Mucosa of stomach (tissue), 1 donor: Measurements from ENCODE around the gene KCNQ1OT1.

Experiments used
- H3K27me3 ChIP-seq: one replicate; pipeline ENCODE4 v1.7.0; 2013; ENCODE audit warnings: mild to moderate bottlenecking, low read length; ENCODE audit not compliant: control insufficient read depth, insufficient read depth
- H3K36me3 ChIP-seq: one replicate; pipeline ENCODE4 v1.7.0; 2013; ENCODE audit warnings: low read length; ENCODE audit not compliant: control insufficient read depth, insufficient read depth
- H3K4me1 ChIP-seq: one replicate; pipeline ENCODE4 v1.7.0; 2013; ENCODE audit warnings: mild to moderate bottlenecking, low read length; ENCODE audit not compliant: control insufficient read depth, insufficient read depth
- H3K4me3 ChIP-seq: one replicate; pipeline ENCODE4 v1.7.0; 2013; ENCODE audit warnings: low read length
- H3K9ac ChIP-seq: one replicate; pipeline ENCODE4 v1.7.0; 2013; ENCODE audit warnings: mild to moderate bottlenecking, low read length, moderate library complexity
- H3K9me3 ChIP-seq: one replicate; pipeline ENCODE4 v1.7.0; 2013; ENCODE audit warnings: mild to moderate bottlenecking, low read length, moderate library complexity; ENCODE audit not compliant: control insufficient read depth
- donor health status: Pancreatic carcinoma.

The KCNQ1OT1 gene

DNA sequence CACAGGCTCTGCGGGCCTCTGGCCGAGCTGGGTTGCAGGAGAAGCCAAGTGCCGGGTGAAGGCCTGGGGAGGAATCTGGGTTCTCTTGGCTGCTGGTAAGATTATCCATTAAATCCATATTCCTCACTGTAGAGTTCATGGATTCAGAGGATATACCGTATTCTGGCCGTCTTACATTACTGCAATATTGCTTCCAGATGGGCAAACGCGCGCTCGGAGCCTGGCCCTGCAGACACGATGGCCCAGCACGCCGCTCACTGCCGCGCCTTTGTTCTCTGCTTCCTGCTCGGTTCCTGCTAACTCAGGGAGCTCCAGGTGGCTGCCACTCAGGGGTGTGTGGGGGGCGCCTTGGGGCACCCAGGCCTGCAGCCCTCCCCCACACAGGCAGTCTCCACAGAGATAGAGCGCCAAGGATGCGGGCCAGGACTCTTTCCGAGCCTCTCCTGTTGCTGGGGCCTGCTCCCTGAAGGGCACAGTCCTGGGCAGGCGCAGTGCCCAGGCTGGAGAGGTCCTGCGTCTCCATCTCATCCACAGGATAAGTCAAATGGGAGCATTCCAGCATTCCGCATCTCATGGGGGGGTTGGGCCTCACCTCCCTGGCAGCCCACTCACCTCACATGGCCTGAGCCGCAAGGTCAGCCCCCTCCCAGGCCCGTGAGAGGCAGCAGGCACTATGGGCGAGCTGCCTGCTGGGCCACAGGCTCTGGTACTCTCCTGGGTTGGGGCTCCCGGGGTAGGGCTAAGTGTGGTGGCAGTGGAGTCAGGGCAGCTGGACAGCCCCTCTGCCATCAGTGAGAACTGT is 14.1 kb upstream of the KCNQ1OT1 start:
- Histone ChIP-seq H3K27me3 (no peaks in the 10 kb centered on the region), H3K9me3 (no peaks in the 10 kb centered on the region), H3K36me3 (no peaks in the 10 kb centered on the region), H3K4me1 (no peaks in the 10 kb centered on the region), H3K4me3 (no peak overlapping the region), H3K9ac (no peak overlapping the region)

DNA sequence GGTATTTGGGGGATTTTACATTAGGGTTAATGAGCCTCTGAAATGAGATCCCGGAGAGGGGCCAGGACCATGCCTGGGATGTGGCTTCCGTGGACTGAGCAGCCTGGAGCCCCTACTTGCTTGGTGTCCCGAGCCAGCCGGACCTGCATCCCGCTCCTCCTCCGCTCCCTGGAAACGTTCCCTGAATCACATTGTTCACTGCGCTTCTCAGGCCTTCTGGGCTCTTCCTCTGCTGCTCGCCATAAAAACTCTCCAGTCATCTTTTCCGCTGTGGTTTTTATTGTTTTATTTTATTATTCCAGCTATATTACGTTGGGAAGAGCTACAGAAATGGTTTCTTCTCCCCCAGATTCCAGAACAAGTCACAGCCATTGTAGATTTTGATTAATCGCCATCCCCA is 13.3 kb upstream of the KCNQ1OT1 start:
- Histone ChIP-seq H3K9me3 (no peaks in the 10 kb centered on the region), H3K4me1 (no peaks in the 10 kb centered on the region), H3K4me3 (no peak overlapping the region), H3K27me3 (no peaks in the 10 kb centered on the region), H3K9ac (no peak overlapping the region), H3K36me3 (no peaks in the 10 kb centered on the region)

DNA sequence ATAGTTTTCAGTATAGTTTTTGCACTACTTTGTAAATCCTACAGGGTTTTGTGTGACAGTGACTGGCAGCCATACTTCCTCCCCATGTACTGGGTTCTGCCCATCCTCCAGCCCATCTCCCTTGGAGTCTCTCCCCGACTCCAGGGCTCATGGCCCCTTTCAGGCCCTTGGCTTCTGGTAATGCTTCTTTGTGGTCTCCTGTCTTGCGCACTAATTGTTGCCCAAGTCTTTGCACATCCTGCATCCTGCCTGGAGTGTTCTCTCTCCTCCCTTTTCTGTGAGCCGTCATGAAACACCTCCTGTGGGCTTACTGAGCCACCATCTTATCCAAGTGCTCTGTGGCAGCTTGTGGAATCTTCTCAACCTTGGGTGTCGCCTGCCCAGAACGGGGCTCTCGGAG is 11.4 kb upstream of the KCNQ1OT1 start:
- no peaks in the 10 kb centered on the region for H3K36me3 ChIP-seq
- H3K4me3 ChIP-seq = no peak overlapping the region
- no peaks in the 10 kb centered on the region for H3K9me3 ChIP-seq
- no peaks in the 10 kb centered on the region for H3K27me3 ChIP-seq
- no peak overlapping the region for H3K9ac ChIP-seq
- H3K4me1 ChIP-seq = no peaks in the 10 kb centered on the region

DNA sequence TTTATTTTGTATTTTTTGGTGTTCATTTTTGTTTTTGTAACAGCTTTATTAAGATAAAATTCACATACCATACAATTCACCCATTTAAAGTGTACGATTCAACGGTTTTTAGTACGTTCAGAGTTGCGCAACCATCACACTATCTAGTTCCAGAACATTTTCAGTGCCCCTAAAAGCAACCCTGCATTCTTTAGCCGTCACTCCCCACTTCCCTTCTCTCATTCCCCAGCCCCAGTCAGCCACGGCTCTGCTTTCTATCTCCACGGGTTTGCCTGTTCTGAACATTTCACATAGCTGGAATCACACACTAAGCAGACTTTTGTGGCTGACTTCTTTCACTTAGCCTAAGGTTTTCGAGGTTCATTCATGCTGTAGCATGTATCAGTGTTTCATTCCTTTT is 9.6 kb upstream of the KCNQ1OT1 start:
- H3K9me3 ChIP-seq = no peaks in the 10 kb centered on the region
- no peaks in the 10 kb centered on the region for H3K36me3 ChIP-seq
- H3K4me1 ChIP-seq = no peaks in the 10 kb centered on the region
- H3K27me3 ChIP-seq = no peaks in the 10 kb centered on the region
- no peak overlapping the region for H3K9ac ChIP-seq
- no peak overlapping the region for H3K4me3 ChIP-seq

DNA sequence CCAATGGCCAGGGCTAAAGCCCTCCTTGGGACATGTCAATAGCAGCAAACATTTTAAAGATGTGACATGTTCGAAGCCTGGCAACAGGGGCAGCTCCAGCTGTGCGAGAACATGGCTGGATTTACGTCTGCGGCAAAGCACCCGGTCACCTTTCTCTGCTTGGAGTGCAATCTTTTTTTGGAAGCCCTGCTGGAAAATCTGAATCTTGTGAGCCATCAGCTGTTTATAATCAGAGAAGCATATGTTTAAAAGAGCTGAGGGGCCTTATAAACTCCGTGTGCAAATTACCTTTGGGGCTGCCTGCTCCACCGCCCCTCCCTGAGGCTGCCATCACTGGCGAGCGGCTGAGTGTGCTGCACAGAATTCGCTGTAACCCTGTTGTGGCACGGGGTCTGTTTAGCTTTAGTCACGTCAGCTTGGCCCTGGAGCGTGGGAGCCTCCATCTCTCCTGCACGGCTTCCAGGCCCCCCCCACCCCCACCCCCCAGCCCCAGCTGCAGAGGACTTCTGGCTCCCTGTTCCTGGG is 9.0 kb upstream of the KCNQ1OT1 start:
- Histone ChIP-seq H3K4me3 (no peak overlapping the region), H3K9ac (no peak overlapping the region), H3K4me1 (peaks cover 2% of the 10 kb centered on the region)

DNA sequence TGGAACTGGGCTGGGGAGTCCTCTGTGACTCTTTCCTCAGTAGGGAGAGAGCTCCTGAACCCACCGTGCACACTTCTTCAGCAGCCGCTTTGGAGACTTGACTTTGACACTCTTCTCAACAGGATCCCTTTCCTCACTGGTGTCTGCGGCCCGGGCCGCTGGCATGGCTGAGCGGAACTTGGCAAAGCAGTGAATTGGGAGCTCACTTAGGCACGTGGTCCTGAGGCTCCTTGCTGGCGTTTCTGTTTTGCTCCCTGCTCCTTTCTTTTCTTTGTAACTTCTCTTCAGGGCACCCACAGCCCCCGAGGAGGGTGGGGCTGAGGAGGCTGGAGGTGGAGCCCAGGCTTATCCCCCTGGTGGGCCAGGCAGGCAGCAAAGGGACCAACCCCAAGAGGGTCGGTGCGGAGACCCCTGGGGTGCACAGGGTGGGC is 8.4 kb upstream of the KCNQ1OT1 start:
- peaks cover 3% of the 10 kb centered on the region for H3K4me1 ChIP-seq
- no peak overlapping the region for H3K9ac ChIP-seq
- H3K27me3 ChIP-seq = no peaks in the 10 kb centered on the region
- no peaks in the 10 kb centered on the region for H3K36me3 ChIP-seq
- no peak overlapping the region for H3K4me3 ChIP-seq
- no peaks in the 10 kb centered on the region for H3K9me3 ChIP-seq

More for the DNA sequence above, 9.0 kb upstream of the KCNQ1OT1 start:
- no peaks in the 10 kb centered on the region for H3K9me3 ChIP-seq
- H3K27me3 ChIP-seq = no peaks in the 10 kb centered on the region
- H3K36me3 ChIP-seq = no peaks in the 10 kb centered on the region

DNA sequence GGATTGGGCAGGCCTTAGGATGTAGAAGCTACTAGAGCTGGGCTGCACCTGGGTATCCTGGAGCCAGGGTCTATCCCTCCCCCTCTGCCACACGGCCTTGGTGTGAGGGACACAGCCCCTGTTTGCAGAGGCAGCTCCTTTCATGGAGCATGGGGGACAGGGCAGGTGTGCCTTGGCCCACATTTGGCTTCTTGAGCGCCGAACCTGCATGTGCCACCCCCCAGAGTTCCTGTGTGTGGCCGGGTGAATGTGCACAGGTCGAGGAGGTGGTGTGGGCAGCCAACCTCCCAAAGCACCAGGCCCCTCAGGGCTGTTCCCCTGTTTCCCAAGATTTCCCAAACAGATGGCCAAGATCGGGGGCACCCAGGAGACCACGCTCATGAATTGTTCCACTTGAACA is 7.9 kb upstream of the KCNQ1OT1 start:
- no peak overlapping the region for H3K4me3 ChIP-seq
- no peaks in the 10 kb centered on the region for H3K27me3 ChIP-seq
- peaks cover 3% of the 10 kb centered on the region for H3K4me1 ChIP-seq
- no peaks in the 10 kb centered on the region for H3K36me3 ChIP-seq
- H3K9me3 ChIP-seq = no peaks in the 10 kb centered on the region
- H3K9ac ChIP-seq = no peak overlapping the region

DNA sequence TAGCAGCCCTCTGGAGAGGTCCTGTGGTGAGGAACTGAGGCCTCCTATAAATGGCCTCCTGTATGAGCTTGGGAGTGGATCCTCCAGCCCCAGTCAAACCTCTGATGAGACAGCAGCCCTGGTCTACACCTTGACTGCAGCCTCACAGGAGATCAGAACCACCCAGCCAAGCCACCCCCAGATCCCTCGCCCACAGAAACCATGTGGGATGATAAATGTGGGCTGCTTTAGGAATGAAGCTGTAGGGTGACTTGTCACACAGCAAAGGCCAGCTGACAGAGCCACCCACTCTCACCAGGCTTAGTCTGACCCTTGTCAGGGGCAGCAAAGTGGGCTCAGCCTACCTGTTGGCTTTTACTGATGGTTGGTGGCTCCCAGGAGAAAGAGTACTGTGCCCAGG is 6.5 kb upstream of the KCNQ1OT1 start:
- Histone ChIP-seq H3K9me3 (no peaks in the 10 kb centered on the region), H3K27me3 (no peaks in the 10 kb centered on the region), H3K4me3 (no peak overlapping the region), H3K36me3 (no peaks in the 10 kb centered on the region), H3K9ac (no peak overlapping the region), H3K4me1 (peaks cover 3% of the 10 kb centered on the region)

DNA sequence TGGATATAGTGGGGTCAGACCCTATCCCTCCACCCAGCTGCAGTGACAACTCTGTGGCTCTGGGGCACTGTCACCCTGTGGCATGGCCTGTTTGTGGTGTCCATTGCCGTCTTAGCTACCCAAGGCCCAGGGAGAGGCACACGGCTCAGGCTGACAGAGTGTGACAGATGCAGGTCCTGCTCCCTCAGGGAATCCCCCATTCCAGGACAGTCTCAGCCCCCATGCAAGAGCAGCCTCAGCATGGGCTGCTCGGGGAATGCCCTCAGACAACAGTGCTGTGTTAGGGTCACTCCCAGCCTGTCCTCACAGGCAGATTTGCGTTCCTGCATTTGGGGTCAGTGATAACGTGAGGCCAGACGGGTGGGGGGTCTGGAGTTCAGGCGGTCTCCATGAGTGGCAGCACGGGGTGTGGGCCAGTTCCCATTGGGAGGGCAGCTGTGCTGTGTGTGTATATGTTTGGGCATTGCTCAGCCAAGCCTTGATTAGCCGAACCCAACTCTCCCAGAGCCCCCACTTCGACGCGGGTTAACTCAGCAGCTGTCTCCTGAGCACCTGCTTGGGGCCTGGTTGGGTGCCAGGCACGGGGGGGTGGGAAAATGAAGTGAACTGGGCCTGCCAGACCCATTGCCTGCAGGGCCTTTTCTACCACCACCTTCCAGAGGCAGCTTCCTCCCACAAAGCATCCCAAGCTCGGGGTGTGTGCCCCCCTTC is 5.3 kb upstream of the KCNQ1OT1 start:
- Histone ChIP-seq H3K27me3 (no peaks in the 10 kb centered on the region), H3K4me1 (peaks cover 3% of the 10 kb centered on the region), H3K9me3 (no peaks in the 10 kb centered on the region), H3K36me3 (no peaks in the 10 kb centered on the region), H3K9ac (no peak overlapping the region), H3K4me3 (no peak overlapping the region)

DNA sequence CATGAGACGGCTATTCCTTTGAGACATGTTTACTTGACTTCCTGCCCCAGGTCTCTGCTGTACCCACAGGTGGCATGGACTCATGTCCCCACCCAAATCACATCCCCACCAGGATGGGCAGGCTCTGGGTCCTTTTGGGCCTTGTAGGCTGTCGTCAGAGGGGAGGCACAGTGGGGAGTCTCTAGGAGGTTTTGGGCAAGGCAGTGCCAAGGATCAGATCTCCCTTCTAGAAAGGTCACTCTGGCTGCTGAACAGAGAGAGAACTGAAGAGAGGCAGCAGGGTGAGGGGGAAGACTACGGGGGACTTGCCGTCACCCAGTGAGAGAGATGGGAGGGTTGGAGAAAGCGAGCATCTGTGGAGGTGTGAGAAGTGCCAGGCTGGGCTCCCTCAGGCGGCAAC is 4.6 kb upstream of the KCNQ1OT1 start:
- no peak overlapping the region for H3K4me3 ChIP-seq
- H3K9me3 ChIP-seq = no peaks in the 10 kb centered on the region
- peaks cover 3% of the 10 kb centered on the region for H3K4me1 ChIP-seq
- no peaks in the 10 kb centered on the region for H3K36me3 ChIP-seq
- no peak overlapping the region for H3K9ac ChIP-seq
- H3K27me3 ChIP-seq = no peaks in the 10 kb centered on the region

DNA sequence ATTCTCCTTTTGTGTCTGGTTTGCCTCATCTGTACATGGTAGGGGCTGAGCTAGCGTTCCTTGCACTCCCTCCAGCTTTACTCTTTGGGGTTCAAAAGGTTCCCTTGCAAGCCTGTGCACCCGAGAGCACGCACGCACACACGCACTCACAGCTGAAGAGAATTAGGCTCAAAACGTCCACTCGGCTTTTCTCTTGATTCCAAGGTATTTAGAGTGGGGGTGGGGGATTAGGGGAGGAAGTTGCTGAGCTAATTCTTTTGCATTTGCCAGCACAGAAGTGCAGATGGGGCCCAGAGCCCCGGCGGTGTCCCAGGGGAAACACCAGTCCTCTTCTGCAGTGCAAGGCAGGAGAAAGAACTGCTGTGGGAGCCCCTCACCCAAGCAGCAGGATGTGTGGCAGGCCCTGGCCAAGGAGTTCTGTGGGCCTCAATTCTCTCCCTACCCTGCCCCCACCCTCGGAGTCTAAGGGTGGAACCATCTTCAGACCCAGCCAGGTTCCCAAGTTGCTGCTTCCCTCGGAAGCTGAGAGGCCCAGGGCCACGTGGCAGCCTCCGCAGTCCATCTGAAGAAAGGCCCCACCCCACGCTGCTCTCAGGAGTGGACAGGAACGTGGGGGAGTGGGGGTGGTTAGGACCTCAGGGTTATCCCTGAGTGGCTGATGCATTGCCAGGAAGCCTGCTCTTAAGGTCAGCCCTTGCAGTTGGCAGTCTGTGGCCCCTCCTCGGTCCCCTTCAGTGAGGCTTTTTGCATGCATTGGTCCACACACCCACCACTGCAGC is 3.8 kb upstream of the KCNQ1OT1 start:
- H3K4me1 ChIP-seq = peaks cover 3% of the 10 kb centered on the region
- no peaks in the 10 kb centered on the region for H3K9me3 ChIP-seq
- no peak overlapping the region for H3K4me3 ChIP-seq
- no peak overlapping the region for H3K9ac ChIP-seq
- no peaks in the 10 kb centered on the region for H3K27me3 ChIP-seq
- H3K36me3 ChIP-seq = no peaks in the 10 kb centered on the region
